Measurements from ENCODE around the gene TPD52L2.

DNA sequence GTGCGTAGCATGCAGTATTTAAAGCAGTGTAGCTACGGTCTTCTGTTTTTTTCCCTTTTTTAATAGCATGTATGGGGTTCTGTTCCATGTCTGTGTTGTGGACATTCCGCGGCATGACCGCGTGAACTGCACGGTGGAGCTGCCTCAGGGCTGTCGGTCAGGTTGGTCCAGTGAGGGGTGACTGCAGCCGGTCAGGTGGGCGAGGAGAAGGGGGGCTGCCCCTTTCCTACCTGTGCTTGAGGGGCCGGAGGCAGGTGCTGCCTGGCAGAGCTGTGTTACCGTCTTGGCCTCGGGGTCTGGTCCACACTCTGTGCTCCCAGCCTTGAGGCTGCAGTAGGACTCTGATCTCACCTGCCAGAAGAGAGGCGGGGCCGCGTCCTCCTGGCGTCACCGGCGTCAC, 66.7 kb downstream of the TPD52L2 start:
- TF ChIP-seq, protein P1, sequence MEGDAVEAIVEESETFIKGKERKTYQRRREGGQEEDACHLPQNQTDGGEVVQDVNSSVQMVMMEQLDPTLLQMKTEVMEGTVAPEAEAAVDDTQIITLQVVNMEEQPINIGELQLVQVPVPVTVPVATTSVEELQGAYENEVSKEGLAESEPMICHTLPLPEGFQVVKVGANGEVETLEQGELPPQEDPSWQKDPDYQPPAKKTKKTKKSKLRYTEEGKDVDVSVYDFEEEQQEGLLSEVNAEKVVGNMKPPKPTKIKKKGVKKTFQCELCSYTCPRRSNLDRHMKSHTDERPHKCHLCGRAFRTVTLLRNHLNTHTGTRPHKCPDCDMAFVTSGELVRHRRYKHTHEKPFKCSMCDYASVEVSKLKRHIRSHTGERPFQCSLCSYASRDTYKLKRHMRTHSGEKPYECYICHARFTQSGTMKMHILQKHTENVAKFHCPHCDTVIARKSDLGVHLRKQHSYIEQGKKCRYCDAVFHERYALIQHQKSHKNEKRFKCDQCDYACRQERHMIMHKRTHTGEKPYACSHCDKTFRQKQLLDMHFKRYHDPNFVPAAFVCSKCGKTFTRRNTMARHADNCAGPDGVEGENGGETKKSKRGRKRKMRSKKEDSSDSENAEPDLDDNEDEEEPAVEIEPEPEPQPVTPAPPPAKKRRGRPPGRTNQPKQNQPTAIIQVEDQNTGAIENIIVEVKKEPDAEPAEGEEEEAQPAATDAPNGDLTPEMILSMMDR (conservative IDR thresholded peaks at IDR 0.05), result no peak
- TF ChIP-seq EZH2 (IDR thresholded peaks at IDR 0.05; ENCODE audit: low read depth), result no peak
